Neural progenitor cell (in vitro differentiated cells): ENCODE results near the gene GCNT4. TPM values are rescaled to one million over a fixed set of nuclear protein-coding genes. Genes with fewer than 3 reads are reported as not detected.
A peak's percentile ranks its signal among the peaks of the same experiment; 100 is the strongest.

Experiments
- DNase-seq: peaks from one replicate; pipeline ENCODE4 v3.0.0-alpha.2; 2016; ENCODE audit warnings: low spot score
- H2AFZ ChIP-seq: fragments of 200-600 bp; sonication (generic); replicated peaks from 2 replicates; pipeline ENCODE4 v1.6.1; 2016; ENCODE audit warnings: antibody characterized with exemption
- H3F3A ChIP-seq: fragments of 200-600 bp; sonication (generic); 2 replicates; pipeline ENCODE4 v1.6.1; 2016; ENCODE audit warnings: antibody characterized with exemption, low read depth
- H3K27ac ChIP-seq: fragments of 200-600 bp; sonication (generic); 2 replicates; pipeline ENCODE4 v1.5.1; 2016; ENCODE audit warnings: mild to moderate bottlenecking
- H3K27me3 ChIP-seq: fragments of 200-600 bp; sonication (generic); 2 replicates; pipeline ENCODE4 v1.6.1; 2016; ENCODE audit warnings: mild to moderate bottlenecking, moderate library complexity
- H3K36me3 ChIP-seq: fragments of 200-600 bp; sonication (generic); 2 replicates; pipeline ENCODE4 v1.5.1; 2016
- H3K4me1 ChIP-seq: fragments of 200-600 bp; sonication (generic); 2 replicates; pipeline ENCODE4 v1.6.1; 2016; ENCODE audit warnings: mixed run types
- H3K4me2 ChIP-seq: fragments of 200-600 bp; sonication (generic); 2 replicates; pipeline ENCODE4 v1.6.1; 2016
- H3K4me3 ChIP-seq: fragments of 200-600 bp; sonication (generic); 2 replicates; pipeline ENCODE4 v1.5.1; 2016
- H3K79me2 ChIP-seq: fragments of 200-600 bp; sonication (generic); 2 replicates; pipeline ENCODE4 v1.6.1; 2016; ENCODE audit warnings: low read depth
- H3K9ac ChIP-seq: fragments of 200-600 bp; sonication (generic); 2 replicates; pipeline ENCODE4 v1.6.1; 2016
- H3K9me3 ChIP-seq: fragments of 200-600 bp; sonication (generic); 2 replicates; pipeline ENCODE4 v1.5.1; 2016; ENCODE audit warnings: low read depth
- H4K20me1 ChIP-seq: fragments of 200-600 bp; sonication (generic); 2 replicates; pipeline ENCODE4 v1.6.1; 2016; ENCODE audit warnings: low read depth
- H3K27ac Mint-ChIP-seq: 3 replicates; pipeline ENCODE4 v1.8.0; 2021; ENCODE audit warnings: mixed read lengths
- H3K27me3 Mint-ChIP-seq: 2 replicates; pipeline ENCODE4 v1.8.0; 2022; ENCODE audit warnings: low read depth, mild to moderate bottlenecking, inconsistent platforms, moderate library complexity, mixed read lengths; ENCODE audit not compliant: insufficient read depth
- H3K36me3 Mint-ChIP-seq: 3 replicates; pipeline ENCODE4 v1.8.0; 2021; ENCODE audit warnings: mixed read lengths
- H3K4me1 Mint-ChIP-seq: 3 replicates; pipeline ENCODE4 v1.8.0; 2021; ENCODE audit warnings: mixed read lengths
- H3K4me3 Mint-ChIP-seq: 3 replicates; pipeline ENCODE4 v1.8.0; 2021; ENCODE audit warnings: mild to moderate bottlenecking, moderate library complexity, mixed read lengths
- H3K9me3 Mint-ChIP-seq: 3 replicates; pipeline ENCODE4 v1.8.0; 2020; ENCODE audit warnings: mixed read lengths
- EZH2 ChIP-seq: fragments of 200-600 bp; sonication (generic); IDR thresholded peaks from 2 replicates; pipeline ENCODE4 v1.6.1; 2017; ENCODE audit warnings: antibody characterized with exemption, mild to moderate bottlenecking, moderate library complexity
- EZH2phosphoT487 ChIP-seq: fragments of 200-600 bp; sonication (generic); IDR thresholded peaks from 2 replicates; pipeline ENCODE4 v1.6.1; 2017; ENCODE audit warnings: antibody characterized with exemption
- total RNA-seq: library from RNA; depleted of rRNA; stranded (reverse); fragments of >200 nt; gene quantifications from 2 replicates; pipeline ENCODE4 v1.2.3, GENCODE V29; 2015; ENCODE audit warnings: low replicate concordance
- TF ChIP-seq, protein P1 (sequence below): fragments of 200-600 bp; sonication (generic); IDR thresholded peaks from 2 replicates; pipeline ENCODE4 v1.5.1; 2017; ENCODE audit warnings: antibody characterized with exemption, mild to moderate bottlenecking

GCNT4 gene
- total RNA-seq, 1 donor from 2014 or later: 0.17 TPM

DNA sequence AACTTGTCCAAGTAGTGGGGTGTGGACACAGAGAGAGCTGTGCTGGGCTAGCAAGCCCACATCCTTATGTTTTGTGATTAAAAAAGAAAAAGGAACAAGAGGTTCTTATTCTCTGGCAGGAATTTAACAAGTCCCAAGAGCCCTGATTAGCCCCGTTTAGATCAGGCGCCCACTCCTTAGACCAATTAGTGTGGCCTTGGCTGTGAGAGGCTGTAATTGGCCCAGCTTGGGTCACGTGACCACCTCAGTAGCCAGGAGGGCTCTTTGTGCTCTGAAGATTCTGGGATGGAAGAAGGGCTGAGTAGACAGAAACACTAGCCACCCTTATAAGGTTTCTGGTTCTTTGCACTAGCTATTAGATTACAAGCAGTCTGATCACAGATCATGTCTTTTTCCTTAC lies 31.1 kb downstream of the GCNT4 start:
- no peaks in the 10 kb centered on the region for H3K9me3 Mint-ChIP-seq
- no peak overlapping the region for H3K4me2 ChIP-seq
- no peak overlapping the region for H3K4me3 Mint-ChIP-seq
- H3K27me3 Mint-ChIP-seq: no peaks in the 10 kb centered on the region
- no peak for DNase-seq
- TF ChIP-seq EZH2phosphoT487 (no peak), EZH2 (no peak)
- TF ChIP-seq, protein P1, sequence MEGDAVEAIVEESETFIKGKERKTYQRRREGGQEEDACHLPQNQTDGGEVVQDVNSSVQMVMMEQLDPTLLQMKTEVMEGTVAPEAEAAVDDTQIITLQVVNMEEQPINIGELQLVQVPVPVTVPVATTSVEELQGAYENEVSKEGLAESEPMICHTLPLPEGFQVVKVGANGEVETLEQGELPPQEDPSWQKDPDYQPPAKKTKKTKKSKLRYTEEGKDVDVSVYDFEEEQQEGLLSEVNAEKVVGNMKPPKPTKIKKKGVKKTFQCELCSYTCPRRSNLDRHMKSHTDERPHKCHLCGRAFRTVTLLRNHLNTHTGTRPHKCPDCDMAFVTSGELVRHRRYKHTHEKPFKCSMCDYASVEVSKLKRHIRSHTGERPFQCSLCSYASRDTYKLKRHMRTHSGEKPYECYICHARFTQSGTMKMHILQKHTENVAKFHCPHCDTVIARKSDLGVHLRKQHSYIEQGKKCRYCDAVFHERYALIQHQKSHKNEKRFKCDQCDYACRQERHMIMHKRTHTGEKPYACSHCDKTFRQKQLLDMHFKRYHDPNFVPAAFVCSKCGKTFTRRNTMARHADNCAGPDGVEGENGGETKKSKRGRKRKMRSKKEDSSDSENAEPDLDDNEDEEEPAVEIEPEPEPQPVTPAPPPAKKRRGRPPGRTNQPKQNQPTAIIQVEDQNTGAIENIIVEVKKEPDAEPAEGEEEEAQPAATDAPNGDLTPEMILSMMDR: no peak
- no peaks in the 10 kb centered on the region for H3F3A ChIP-seq
- H3K9me3 ChIP-seq: no peaks in the 10 kb centered on the region
- H3K79me2 ChIP-seq: no peaks in the 10 kb centered on the region
- no peak overlapping the region for H3K4me3 ChIP-seq
- H3K9ac ChIP-seq: no peak overlapping the region
- no peaks in the 10 kb centered on the region for H4K20me1 ChIP-seq
- H3K4me1 Mint-ChIP-seq: peaks cover 2% of the 10 kb centered on the region
- H3K4me1 ChIP-seq: no peaks in the 10 kb centered on the region
- peak overlapping the region; percentile 32 for H2AFZ ChIP-seq
- no peak overlapping the region for H3K27ac ChIP-seq
- no peaks in the 10 kb centered on the region for H3K27me3 ChIP-seq
- H3K27ac Mint-ChIP-seq: no peak overlapping the region
- no peaks in the 10 kb centered on the region for H3K36me3 Mint-ChIP-seq
- no peaks in the 10 kb centered on the region for H3K36me3 ChIP-seq

DNA sequence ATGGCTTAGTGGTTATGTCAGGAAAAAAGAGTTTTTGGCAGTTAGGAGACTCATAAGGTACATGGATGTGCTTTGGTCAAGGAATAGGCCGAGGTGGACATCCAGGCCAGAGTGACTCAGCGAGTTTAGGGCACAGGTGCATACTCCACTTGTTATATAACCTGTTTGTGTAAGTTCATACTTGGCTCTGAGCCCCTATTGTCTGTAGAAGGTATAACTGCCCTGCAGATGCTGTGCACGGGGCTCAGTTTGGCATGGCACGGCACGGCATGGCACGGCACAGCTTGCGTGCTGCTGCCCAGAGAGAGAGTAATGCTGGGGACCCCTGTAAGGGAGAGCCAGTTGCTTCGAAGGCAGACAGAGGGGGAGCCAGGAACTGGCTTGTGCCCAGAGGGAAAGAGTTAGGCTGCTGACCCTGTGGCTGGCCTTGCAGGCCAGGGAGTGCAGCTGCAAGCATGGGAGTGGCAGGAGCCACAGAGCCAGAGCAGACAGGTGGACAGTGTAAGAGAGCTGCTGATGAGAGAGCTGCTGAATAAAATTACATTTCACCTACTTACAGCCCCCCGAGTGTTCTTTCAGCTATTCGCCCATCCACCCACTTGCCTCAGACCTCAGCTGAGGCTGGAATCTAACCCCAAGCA lies 32.2 kb downstream of the GCNT4 start:
- Histone ChIP-seq H3K4me3 (no peak overlapping the region), H4K20me1 (no peaks in the 10 kb centered on the region), H3K4me2 (no peak overlapping the region), H3K36me3 (no peaks in the 10 kb centered on the region), H3F3A (no peaks in the 10 kb centered on the region), H3K27me3 (no peaks in the 10 kb centered on the region), H3K79me2 (no peaks in the 10 kb centered on the region), H3K9me3 (no peaks in the 10 kb centered on the region), H2AFZ (no peak overlapping the region), H3K9ac (no peak overlapping the region), H3K4me1 (no peaks in the 10 kb centered on the region), H3K27ac (no peak overlapping the region)
- TF ChIP-seq EZH2phosphoT487: no peak
- TF ChIP-seq, protein P1: no peak
- TF ChIP-seq EZH2: no peak
- H3K27me3 Mint-ChIP-seq: no peaks in the 10 kb centered on the region
- H3K36me3 Mint-ChIP-seq: no peaks in the 10 kb centered on the region
- no peak overlapping the region for H3K27ac Mint-ChIP-seq
- no peak for DNase-seq
- no peak overlapping the region for H3K4me3 Mint-ChIP-seq
- H3K9me3 Mint-ChIP-seq: no peaks in the 10 kb centered on the region
- H3K4me1 Mint-ChIP-seq: peaks cover 2% of the 10 kb centered on the region

DNA sequence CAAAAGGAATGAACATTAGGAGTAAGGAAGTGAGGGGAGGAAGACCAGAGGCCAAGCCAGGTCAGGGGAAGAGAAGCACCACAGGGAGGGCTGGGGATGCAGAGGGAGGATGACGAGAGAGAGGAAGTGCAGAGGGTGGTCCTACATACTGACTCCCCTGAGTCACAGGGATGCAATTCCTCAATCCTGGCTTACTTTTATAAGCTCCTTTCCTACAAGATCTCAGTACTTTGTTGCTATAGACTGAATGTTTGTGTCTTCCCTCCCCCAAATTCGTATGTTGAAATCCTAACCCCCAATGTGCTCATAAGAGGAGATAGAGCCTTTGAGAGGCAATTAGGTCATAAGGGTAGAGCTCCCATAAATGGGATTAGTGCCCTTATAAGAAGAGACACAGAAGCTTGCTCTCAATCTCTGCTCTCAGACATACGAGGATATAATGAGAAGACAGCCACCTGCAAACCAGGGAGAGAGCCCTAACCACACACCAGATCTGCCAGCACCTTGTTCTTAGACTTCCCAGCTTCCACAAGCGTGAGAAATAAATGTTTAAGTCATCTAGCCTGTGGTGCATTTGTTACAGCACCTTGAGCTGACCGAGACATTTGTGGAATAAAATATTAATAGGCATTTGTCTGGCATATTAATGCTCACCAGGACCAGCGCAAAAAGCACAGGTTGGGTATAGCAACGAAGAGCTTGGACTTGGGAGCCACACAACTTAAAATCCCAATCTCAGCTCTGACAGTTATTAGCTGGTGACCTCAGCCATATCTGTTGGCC lies 33.4 kb downstream of the GCNT4 start:
- no peaks in the 10 kb centered on the region for H3K27me3 Mint-ChIP-seq
- no peak for DNase-seq
- no peaks in the 10 kb centered on the region for H3F3A ChIP-seq
- H3K4me3 Mint-ChIP-seq: no peak overlapping the region
- no peak overlapping the region for H2AFZ ChIP-seq
- H3K4me2 ChIP-seq: no peak overlapping the region
- H3K4me1 ChIP-seq: no peaks in the 10 kb centered on the region
- H3K9me3 Mint-ChIP-seq: peaks cover 3% of the 10 kb centered on the region
- peaks cover 2% of the 10 kb centered on the region for H3K4me1 Mint-ChIP-seq
- H3K27ac Mint-ChIP-seq: no peak overlapping the region
- no peaks in the 10 kb centered on the region for H3K27me3 ChIP-seq
- no peaks in the 10 kb centered on the region for H3K9me3 ChIP-seq
- no peaks in the 10 kb centered on the region for H3K36me3 Mint-ChIP-seq
- no peaks in the 10 kb centered on the region for H3K36me3 ChIP-seq
- no peak overlapping the region for H3K4me3 ChIP-seq
- no peak for TF ChIP-seq EZH2phosphoT487
- TF ChIP-seq, protein P1: no peak
- TF ChIP-seq EZH2: no peak
- no peaks in the 10 kb centered on the region for H4K20me1 ChIP-seq
- H3K79me2 ChIP-seq: no peaks in the 10 kb centered on the region
- H3K9ac ChIP-seq: no peak overlapping the region
- H3K27ac ChIP-seq: no peak overlapping the region
